Fibroblast of pulmonary artery (primary cell): ENCODE data around the gene RMI1.

ENCODE experiments used
- DNase-seq: peaks from one replicate; pipeline ENCODE4 v3.0.0-alpha.2; 2010; ENCODE audit warnings: low read depth
- H3K4me3 ChIP-seq: replicated peaks from 2 replicates; pipeline ENCODE4 v1.5.1; 2011; ENCODE audit warnings: low read depth, mild to moderate bottlenecking, control low read depth, low read length, moderate library complexity
- CTCF ChIP-seq: IDR thresholded peaks from 2 replicates; pipeline ENCODE4 v1.5.1; 2011; ENCODE audit warnings: mild to moderate bottlenecking, control low read depth, low read length, inconsistent platforms; ENCODE audit errors: missing control alignments

Gene RMI1

GRCh38 chr9:83988411-83988810 is 7.8 kb downstream of the RMI1 start:
- H3K4me3 ChIP-seq: no peak overlapping the region
- no peak for DNase-seq
- TF ChIP-seq CTCF: no peak

- TF ChIP-seq CTCF: no peak
These were observed 10.8 kb downstream of the RMI1 start for GRCh38 chr9:83991355-83991754.

DNA sequence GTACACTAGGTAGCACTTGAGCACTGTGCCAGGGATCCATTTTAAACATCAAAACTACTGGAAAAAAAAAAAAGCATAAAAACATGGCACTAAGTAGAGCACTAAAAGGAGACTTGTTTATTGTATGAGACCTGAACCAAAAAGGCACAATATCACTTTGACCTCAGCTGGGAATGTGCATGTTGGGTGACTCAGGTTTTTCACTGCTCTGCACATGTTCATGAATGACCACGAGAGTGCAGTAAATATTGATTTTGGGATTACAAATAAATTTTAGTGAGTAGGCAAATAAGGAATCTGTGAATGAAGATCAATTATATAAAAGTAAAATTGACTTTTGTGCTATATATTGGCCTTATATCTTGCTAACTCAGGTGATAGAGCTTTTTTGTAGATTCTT is 11.8 kb downstream of the RMI1 start:
- DNase-seq: no peak
- TF ChIP-seq CTCF: no peak

More at GRCh38 chr9:83991355-83991754, 10.8 kb downstream of the RMI1 start:
- H3K4me3 ChIP-seq: no peak overlapping the region
- no peak for DNase-seq

GRCh38 chr9:83992901-83993300 is 12.3 kb downstream of the RMI1 start:
- no peak for DNase-seq
- no peak for TF ChIP-seq CTCF
- H3K4me3 ChIP-seq: no peak overlapping the region

More for the DNA sequence above, 11.8 kb downstream of the RMI1 start:
- H3K4me3 ChIP-seq: no peak overlapping the region

DNA sequence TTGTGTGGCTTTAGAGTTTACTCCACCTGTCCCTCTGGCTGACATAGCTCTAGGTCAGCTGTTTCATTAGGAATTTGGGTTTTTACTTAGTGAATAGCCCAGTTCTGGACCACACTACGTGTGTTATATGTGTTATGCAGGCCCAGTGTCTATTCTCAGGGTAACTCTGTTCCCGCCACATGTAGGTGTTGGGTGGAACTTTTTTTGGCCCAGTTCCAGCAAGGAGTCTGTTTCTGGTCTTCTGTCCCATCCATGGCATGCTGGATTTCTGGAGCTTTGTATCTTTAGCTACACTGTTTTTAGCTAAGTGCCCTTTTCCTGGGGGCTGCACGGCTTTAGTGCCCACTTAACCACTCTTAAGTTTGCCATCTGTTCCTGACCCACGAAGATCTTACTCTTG is 15.5 kb downstream of the RMI1 start:
- no peak overlapping the region for H3K4me3 ChIP-seq
- no peak for TF ChIP-seq CTCF
- DNase-seq: no peak

- DNase-seq: no peak
- H3K4me3 ChIP-seq: no peak overlapping the region
- no peak for TF ChIP-seq CTCF
These were observed 18.7 kb downstream of the RMI1 start for GRCh38 chr9:83999141-83999918.

DNA sequence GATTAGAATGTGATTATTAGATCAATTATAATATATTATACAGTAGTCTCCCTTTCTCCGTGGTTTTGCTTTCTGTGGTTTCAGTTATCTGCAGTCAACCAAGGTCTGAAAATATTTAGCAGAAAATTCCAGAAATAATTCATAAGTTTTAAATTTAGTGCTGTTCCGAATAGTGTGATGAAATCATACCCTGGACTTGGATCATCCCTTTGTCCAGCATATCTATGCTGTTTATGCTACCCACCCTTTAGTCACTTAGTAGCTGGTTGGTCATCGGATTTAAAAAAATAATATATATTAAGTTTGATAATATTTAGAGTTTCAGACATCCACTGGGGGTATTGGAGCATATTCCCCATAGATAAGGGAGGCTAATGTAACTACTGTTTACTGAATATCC is 19.6 kb downstream of the RMI1 start:
- peak; percentile 33 for DNase-seq
- no peak for TF ChIP-seq CTCF
- H3K4me3 ChIP-seq: no peak overlapping the region
